GM19025 (cell line): ENCODE results near the gene WLS.
"Not testable (repeated sequence)": the region's sequence is repeated elsewhere in the genome, so short reads cannot be mapped to it uniquely, and the experiment has no call there.

Experiments used
- ATAC-seq: cut with Tn5 transposase; IDR thresholded peaks from one replicate; pipeline ENCODE4 v1.9.1; 2021; ENCODE audit warnings: mild to moderate bottlenecking, low read depth, moderate library complexity; ENCODE audit not compliant: unreplicated experiment

Gene WLS

DNA sequence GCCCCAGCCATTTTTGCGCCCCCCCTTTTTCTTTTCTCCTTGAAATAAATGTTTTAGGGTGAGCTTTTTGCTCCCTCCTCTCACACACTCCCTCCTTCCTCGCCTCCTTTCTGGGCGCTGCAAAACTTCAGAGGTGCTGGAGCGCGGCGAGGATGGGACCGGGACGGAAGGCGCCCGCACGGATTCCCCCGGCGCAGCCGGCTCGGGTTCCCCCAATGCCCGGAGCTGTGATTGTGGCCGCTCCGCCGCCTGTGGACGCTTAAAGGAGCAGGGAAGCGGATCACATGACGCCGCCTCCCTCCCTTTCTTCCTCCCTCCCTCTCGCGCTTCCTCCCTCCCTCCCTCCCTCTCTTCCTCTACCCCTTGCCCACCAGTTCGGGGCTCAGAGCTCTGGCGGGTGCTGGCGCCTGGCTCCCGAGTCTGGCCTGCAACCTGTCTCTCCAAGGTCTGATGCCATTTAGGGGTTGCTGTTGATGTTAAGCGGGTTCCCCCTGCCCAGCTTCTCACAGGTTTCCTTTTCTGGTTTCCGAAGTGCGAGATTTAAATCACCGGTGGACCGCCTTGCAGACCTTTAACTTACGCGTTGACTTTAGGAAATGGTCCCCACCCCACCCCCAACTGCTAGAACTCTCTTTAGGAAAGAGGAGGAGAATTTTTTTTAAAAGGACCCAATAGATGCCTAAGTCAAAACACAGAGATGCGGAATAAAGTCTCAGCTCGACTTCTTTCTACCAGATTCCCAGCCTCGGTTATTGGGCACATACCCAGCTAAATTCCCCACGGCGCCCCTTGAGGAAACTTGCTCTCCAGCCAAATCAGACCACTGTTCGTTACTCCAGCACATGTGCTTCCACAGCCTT is at the start of gene WLS:
WLS (minus strand) TSS at position 235 of the 860 bp plus-strand sequence; CDS start at position 11, 224 bp downstream.
- no peak for ATAC-seq

DNA sequence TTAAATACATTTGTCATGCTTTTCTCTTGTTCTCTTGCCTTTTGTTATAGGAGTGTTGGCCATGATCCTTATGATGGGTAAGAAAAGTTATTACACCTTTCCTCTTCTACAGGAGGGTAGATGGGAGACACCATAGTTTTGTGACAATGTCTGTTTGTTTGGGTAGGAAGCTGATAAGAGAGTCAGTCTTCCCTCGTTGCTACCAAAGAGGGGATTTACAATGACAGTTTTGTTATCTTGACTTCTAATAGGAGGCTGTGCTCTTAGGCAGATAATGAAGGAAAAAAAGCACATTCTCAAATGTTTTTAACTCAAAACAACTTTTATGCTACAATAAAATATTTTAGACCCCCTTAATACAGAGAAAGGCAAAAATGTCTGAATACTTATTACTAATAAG is 48.0 kb upstream of the WLS start:
- no peak for ATAC-seq

DNA sequence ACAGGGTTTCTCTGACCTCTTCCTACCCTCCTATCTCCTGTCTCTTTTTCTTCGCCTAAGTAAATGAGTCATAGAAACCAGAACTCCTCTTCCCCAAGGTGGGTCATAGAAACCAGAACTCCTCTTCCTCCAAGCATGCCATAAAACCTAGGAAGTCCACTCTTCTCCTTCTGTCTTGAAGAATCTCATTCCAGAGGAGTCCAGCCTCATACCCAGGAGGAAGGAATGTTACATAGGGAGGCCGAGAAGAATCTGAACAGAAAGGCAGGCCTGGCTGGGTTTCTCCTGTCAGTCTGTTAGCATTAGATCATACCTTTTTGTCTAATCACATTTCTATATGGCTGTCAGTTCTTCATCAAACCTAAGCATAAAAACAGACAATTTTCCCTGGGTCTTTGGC is 47.5 kb upstream of the WLS start:
- no peak for ATAC-seq

DNA sequence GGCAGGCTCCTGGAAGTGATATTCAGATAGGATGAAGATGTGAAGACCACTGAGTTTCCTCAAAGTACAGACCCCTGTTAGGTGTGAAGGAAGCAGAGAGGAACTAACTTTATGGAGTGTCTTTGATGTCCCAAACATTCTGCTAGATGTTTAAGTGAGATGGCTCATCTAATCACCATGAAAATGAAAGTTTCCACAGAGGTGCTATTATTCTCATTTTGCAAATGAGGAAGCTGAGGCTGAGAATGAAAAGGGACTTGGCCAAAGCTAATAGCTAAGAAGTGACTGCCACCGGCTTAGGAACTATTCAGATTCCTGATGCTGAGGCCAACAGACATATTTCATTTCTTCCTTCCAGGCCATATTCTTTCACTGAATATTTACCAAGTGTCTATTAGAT is 45.9 kb upstream of the WLS start:
- no peak for ATAC-seq

DNA sequence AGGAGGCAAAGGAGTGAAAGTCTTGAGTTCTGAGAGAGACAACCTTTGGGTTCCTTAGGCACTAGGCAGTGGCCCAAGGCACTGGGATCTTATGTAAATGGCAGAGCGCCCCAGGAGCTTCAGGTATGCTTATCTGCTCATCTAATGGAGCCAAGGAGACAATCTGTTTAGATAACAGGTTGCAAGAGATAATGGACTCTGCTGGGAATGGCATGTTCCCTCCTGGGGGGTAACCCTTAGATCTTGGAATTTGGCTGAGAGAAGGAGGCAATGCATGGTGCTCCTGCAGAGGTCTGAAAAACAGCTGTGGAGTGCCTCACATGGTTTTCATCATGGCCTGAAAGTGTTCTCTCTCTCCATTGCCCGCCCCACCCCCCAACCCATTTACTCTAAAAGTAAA is 44.1 kb upstream of the WLS start:
- no peak for ATAC-seq

DNA sequence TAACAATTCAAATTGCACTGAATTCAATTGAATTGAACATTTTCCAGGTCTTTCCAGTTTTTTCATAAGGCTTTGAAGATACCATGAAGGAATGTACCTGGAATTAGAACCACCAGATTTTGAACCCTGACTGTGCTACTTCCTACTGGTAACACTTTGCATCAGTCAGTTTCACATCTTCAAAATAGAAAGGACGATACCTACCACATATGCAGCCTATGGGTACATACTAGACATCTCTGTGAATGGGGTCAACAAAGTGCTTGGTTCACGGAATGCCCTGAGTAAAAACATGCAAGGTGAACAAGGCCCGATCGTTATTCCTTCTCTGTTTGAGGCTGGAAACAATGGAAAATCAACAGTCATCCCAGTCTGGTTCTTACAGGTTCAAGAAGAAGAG is 41.2 kb upstream of the WLS start:
- no peak for ATAC-seq

DNA sequence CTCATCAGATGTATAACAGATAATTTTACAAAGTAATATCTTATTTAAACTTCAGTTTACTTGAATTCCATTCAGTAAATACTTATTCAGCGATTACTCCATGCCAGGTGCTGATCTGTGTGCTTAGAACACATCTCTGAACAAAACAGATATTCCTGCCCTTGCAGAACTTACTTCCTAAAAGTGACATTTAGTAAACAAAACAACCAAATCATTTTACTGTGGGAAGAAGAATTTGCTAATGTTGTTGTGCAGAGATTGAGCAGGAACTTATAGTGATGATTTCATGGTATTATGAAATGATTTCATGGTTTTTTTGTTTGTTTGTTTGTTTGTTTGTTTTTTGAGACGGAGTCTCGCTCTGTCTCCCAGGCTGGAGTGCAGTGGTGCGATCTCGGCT is 39.3 kb upstream of the WLS start:
- no peak for ATAC-seq

DNA sequence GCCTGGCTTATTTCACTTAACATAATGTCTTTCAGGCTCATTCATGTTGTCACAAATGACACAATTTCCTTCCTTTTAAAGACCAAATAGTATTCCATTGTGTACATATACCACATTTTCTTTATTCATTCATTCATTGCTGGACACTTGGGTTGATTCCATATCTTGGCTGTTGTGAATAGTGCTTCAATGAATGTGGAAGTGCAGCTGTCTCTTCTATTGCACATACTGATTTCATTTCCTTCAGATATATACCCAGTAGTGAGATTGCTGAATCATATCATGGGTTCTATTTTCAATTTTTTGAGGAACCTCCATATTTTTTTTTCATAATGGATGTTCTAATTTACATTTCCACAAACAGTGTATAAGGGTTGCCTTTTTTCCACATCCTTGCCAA is 38.6 kb upstream of the WLS start:
- no peak for ATAC-seq

DNA sequence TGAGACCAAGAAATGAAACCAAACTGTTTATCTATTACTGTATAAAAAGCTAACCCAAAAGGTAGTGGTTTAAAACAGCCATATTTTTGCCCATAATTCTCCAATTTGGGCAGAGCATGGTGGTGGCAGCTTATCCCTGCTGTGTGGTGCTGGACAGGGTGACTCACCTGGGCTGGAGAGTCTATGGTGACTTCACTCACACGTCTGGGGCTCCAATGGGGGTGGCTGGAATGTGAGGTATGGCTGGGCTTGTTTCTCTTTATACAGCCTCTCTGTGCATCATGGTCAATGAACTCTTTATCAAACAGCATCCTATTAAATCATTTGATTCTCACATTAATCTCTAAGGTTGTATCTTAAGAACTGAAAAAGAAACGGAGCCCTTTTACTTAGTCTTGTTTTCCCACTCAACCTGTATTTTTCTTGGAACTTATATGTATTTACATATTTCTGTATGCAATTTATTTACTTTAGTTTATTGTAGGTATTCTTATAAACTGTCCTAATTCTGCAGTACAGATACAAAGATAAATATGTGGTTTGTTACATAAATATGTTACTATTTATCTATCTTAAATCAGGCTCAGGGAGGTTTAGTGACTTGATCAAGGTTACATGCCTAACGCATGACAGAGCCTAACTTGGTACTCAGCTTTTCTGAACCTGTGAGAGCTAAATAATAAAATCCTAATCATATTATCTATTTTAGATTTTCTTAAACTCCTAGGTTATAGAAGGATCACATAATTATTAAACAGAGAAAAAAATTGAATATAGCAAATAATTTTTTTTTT is 37.5 kb upstream of the WLS start:
- no peak for ATAC-seq

DNA sequence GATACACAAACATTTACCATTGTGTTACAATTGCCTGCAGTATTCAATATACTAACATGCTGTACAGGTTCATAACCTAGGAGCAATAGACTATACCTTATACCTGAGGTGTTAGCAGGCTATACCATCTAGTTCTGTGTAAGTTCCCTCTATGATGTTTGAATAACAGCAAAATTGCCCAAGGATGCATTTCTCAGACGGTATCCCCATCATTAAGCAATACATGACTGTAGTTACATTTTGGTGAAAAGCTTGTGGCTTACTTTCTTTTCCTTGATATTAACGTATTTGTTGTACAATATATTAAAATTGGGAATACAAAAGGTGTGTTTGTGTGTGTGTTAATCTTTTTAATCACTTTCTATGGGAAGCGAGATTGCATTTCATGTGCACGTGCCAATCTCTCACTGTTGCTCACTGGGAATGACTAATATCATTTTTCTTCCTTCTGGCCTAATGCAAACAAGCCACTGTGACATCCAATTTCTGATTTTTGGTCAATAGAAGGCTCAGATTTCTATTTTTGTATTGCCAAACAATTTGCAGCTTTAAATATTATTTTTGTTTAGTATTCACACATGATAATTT is 36.7 kb upstream of the WLS start:
- ATAC-seq, result no peak

DNA sequence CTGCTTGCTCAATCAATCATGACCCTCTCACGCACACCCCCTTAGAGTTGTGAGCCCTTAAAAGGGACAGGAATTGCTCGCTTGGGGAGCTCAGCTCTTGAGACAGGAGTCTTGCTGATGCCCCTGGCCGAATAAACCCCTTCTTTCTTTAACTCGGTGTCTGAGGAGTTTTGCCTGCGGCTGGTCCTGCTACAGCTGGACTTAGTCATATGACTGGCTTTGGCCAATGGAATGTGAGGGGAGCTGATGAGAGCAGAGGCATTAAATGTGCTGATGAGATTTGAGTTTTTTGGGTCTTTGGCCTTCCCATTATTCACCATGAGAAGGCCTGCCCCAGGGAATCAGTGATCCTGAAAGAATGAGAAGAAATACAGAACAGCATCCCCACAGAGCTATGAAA is 24.5 kb upstream of the WLS start:
- not testable (repeated sequence) for ATAC-seq

DNA sequence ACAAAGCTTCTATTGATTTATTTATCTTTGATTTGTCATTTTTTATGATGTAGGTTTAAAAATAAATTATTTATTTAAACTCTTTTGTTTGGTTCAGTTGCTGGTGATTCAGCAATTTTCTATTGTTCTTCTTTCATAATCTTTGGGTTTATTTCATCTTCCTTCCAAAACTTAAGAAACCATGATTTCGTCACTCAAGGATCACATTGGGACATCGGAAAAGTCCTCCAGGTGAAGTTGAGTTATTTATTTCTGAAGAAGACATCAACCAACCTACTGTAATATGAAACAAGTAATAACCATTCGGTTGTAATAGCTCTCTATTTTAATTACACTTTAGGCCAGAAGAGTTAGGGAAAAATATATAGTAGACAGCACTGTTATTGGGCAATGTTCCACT is 23.0 kb upstream of the WLS start:
- ATAC-seq, result no peak

DNA sequence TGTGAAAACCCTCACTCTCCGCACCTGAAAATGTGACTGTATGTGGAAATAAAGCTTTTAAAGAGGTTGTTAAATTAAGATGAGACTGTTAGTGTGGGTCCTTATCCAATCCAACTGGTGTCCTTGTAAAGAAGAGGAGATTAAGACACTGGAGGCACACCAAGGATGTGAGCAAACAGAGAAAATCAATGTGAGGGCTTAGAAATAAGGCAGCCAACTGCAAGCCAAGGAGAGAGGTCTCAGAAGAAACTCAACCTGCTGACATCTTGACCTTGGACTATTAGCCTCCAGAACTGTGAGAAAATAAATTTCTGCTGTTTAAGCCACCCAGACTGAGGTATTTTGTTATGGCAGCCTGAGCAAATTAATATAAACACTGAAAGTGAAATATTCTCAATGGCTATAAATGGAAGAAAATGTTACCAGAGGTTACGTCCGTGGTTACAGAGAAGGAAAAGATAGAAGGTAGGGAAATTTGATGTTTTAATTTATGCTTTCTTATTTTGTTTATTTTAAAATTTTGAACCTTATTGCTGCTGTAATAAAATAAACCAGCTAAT is 22.4 kb upstream of the WLS start:
- no peak for ATAC-seq

DNA sequence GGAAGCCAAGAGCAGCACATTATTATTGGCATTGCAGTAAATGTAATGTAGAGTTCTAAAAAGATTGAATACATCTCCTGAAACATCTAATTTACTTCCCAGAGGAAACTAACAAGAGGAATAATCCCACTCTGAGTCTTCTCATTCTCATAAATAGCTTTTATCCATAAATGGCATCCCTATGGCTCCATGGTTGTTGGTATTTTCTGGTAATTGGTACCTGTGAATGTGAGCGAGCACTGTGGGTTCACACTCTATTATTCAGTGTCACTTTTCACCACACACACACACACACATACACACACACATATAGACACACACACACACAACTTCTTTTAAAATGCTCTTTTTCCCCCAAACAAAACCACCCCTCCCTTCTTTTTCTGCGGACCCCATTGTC is 4.7 kb upstream of the WLS start:
- no peak for ATAC-seq

DNA sequence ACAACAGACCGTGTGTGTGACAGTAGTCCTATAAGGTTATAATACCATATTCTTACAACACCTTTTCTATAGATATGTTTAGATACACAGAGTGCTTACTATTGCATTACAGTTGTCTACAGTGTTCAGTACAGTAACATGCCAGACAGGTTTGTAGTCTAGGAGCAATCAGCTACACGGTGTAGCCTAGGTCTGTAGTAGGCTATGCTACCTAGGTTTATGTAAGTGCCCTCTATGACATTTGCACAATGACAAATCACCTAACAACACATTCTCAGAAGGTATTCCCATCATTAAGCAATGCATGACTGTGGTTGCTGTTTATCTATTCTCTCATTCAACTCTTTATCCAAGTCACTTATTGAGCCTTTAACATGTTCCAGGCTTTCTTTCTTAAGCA is 1.8 kb upstream of the WLS start:
- no peak for ATAC-seq

DNA sequence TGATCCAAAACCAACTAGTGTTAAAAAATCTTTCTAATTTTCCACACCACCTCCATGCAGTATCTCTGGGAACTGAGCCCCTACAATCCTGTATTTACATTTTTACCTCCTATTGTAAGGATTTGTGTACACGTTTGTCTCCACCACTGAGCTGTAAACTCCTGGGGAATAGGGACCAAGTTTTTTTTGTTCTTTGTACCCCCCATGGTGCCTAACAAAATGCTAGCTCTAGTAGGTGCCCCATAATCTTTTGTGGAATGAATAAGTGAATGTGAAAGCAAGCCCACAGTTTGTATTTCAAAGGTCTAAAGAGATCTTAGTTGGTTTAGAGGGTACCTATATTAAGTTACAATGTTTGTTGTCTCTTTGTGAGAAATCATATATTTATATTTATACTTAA is 879 bp upstream of the WLS start:
- ATAC-seq, result no peak

DNA sequence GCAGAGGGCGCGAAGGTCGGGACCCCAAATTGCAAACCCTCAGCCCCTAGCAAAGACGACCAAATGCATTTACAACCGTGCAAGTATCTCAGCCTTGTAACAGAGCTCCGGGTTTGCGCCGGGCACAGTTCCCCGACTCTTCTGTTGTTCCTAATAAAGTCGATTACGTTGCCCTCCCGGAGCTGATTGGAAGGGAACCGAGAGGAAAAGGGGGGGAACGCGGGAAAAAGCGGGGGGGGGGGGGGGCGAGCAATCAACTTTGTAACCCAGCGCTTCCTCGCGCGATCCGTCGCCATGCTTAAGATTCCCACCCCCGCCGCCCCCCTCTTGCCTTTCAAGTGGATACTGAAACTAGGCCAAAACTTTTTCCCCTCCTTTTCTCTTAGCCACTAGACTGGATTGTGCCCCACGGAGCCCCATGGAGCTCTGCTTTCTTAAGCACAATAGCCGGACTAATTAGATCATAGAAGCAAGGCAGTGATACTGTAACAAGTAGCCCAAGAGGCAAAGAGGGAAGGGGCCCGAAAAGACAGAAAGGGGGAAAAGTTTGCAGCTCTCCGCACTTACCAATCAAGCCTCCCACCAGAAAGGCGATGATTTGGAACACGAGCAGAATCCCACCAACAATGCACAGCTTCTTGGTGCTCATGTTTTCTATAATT is 565 bp downstream of the WLS start:
- no peak for ATAC-seq

DNA sequence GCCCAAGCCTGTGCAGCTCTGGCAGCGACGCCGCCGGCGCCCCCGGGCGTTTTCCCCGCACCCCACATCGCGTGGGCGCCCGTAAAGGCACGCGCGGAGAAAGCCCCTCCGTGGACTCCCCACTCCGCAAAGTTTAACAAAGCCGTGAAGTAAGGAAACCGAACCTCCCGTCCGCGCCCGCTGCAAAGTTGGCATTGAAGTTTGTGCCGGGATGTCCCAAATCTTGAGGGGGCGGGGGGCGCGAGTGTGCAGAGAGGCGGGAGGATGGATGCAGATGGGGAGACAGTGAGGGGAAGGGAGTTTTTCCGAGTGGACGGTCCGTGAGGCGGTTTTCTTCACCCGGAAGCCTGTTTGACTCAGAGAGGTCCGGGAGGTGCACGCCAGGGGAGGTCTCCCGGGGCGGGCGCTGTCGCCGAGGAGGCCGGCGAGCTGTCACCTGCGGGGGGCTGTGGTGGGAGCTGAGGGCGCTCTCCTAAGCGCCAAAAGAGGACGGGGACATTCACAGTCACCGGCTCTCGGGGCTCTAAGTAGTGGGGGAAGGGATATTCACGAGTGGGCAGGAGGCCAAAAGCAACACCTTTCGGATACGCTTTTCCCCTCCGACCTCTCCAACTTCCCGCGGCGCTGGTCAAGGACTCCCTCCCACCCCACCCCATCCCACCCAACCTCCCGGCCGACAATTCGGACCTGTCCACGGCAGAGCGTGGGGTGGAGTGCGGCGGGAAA is 1.3 kb downstream of the WLS start:
- ATAC-seq, result no peak

DNA sequence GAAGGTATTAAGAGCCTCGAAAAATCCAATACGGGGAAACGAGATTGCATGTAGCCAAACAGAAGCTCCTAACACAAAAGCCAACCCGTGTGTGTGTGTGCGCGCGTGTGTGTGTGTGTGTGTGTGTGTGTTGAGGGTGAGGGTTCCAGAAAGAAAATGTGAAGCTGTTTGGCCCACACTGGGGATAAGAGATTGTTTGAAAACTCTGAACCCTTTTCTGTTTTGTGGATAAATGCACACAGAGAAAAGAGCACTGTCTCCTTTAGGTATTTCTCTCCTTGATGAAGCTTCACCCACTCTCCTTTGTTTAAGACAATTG is 1.9 kb downstream of the WLS start:
- ATAC-seq, result no peak
